NT2/D1 (cell line): Measurements from ENCODE around the gene SLC20A1.
"Not testable (repeated sequence)": the region's sequence is repeated elsewhere in the genome, so short reads cannot be mapped to it uniquely, and the experiment has no call there.

Experiments
- SUZ12 ChIP-seq: IDR thresholded peaks from 2 replicates; pipeline ENCODE4 v1.6.1; 2011; ENCODE audit not compliant: insufficient read length, insufficient read depth; ENCODE audit errors: extremely low read depth
- YY1 ChIP-seq: IDR thresholded peaks from 2 replicates; pipeline ENCODE4 v1.6.1; 2011; ENCODE audit not compliant: insufficient read length, insufficient read depth
- ZNF274 ChIP-seq: IDR thresholded peaks from 2 replicates; pipeline ENCODE4 v1.6.1; 2011; ENCODE audit warnings: mild to moderate bottlenecking, low read depth, low read length

GRCh38 chr2:112615798-112616197 is 29.9 kb upstream of the SLC20A1 start:
- TF ChIP-seq YY1, ZNF274, SUZ12: not testable (repeated sequence)
